B cell (primary cell): ENCODE data around the gene LENG1. TPM values are rescaled to one million over a fixed set of nuclear protein-coding genes. Genes with fewer than 3 reads are reported as not detected.
A peak's percentile ranks its signal among the peaks of the same experiment; 100 is the strongest.

Experiments used
- ATAC-seq: fragments of 200-7000 bp; cut with Tn5 transposase; one replicate; pipeline ENCODE4 v1.10.0; 2021; ENCODE audit warnings: low read depth, mild to moderate bottlenecking, moderate number of reproducible peaks, moderate library complexity
- CTCF ChIA-PET: fragments of 350-600 bp; sonication (Branson Sonifier 250); formaldehyde crosslinking; loops from one replicate; lab custom pipeline; 2021; ENCODE audit warnings: antibody characterized with exemption, inconsistent platforms; lab: Charles Lee
- POLR2A ChIA-PET: fragments of 350-600 bp; sonication (Branson Sonifier 250); formaldehyde crosslinking; loops from one replicate; lab custom pipeline; 2021; ENCODE audit warnings: antibody characterized with exemption; lab: Charles Lee
- DNase-seq: peaks from one replicate; pipeline ENCODE4 v3.0.0; 2013
- H2AFZ ChIP-seq: 2 replicates; pipeline ENCODE4 v1.6.1; 2012; ENCODE audit warnings: mild to moderate bottlenecking, low read depth, low read length; ENCODE audit not compliant: insufficient read depth, poor library complexity, severe bottlenecking
- H3K27ac ChIP-seq, 2 donors: 1 replicate in 1 of 2; 2 replicates in 1 of 2; pipeline ENCODE4 v1.5.1; 2012 to 2013; ENCODE audit warnings: low read length in 2 of 2, mild to moderate bottlenecking in 2 of 2, moderate library complexity in 1 of 2
- H3K27me3 ChIP-seq, 4 experiments: fragments of 200-600 bp in 1 of 4; sonication (generic) in 1 of 4; replicated peaks in 1 of 4; 1 replicate in 2 of 4; 2 replicates in 2 of 4; pipeline versions ENCODE4 v1.6.1 to v1.7.0; 2013 to 2016; ENCODE audit warnings: low read length in 3 of 4, mild to moderate bottlenecking in 2 of 4, mixed read lengths in 1 of 4, moderate library complexity in 1 of 4; ENCODE audit not compliant: insufficient read depth in 4 of 4, control insufficient read depth in 3 of 4; ENCODE audit errors: control extremely low read depth in 1 of 4
- H3K36me3 ChIP-seq, 2 experiments: replicated peaks in 1 of 2; 1 replicate in 1 of 2; 2 replicates in 1 of 2; pipeline versions ENCODE4 v1.6.1 to v1.7.1; 2013; ENCODE audit warnings: low read length in 1 of 2; ENCODE audit not compliant: insufficient read depth in 2 of 2, control insufficient read depth in 1 of 2; ENCODE audit errors: control extremely low read depth in 1 of 2, extremely low read depth in 1 of 2
- H3K4me1 ChIP-seq, 2 donors: fragments of 200-600 bp in 1 of 2; sonication (generic) in 1 of 2; 1 replicate in 1 of 2; 2 replicates in 1 of 2; pipeline versions ENCODE4 v1.5.1 to v1.6.1; 2013 to 2017; ENCODE audit warnings: low read length in 2 of 2; ENCODE audit not compliant: control insufficient read depth in 2 of 2, insufficient read depth in 2 of 2
- H3K4me2 ChIP-seq: replicated peaks from 2 replicates; pipeline ENCODE3; 2012; ENCODE audit warnings: mild to moderate bottlenecking, low read depth, low read length; ENCODE audit not compliant: poor library complexity, severe bottlenecking
- H3K4me3 ChIP-seq, 5 experiments: fragments of 200-600 bp in 1 of 5; sonication (generic) in 1 of 5; 1 replicate in 3 of 5; 2 replicates in 2 of 5; pipeline versions ENCODE4 v1.5.1 to v1.7.0; 2011 to 2016; ENCODE audit warnings: low read length in 4 of 5, mild to moderate bottlenecking in 4 of 5, low read depth in 2 of 5, control low read depth in 1 of 5, moderate library complexity in 1 of 5; ENCODE audit not compliant: insufficient read depth in 1 of 5; ENCODE audit errors: control extremely low read depth in 1 of 5, extremely low read depth in 1 of 5
- H3K79me2 ChIP-seq: fragments of 200-600 bp; sonication (generic); one replicate; pipeline ENCODE4 v1.6.0; 2016; ENCODE audit warnings: low read length; ENCODE audit not compliant: control insufficient read depth, insufficient read depth
- H3K9ac ChIP-seq: fragments of 200-600 bp; sonication (generic); 2 replicates; pipeline ENCODE4 v1.6.1; 2017; ENCODE audit warnings: mild to moderate bottlenecking, low read length, moderate library complexity
- H3K9me3 ChIP-seq, 3 donors: one replicate each; pipeline versions ENCODE4 v1.6.1 to v1.7.1; 2013; ENCODE audit warnings: low read length in 2 of 3; ENCODE audit not compliant: control insufficient read depth in 2 of 3, insufficient read depth in 1 of 3; ENCODE audit errors: control extremely low read depth in 1 of 3
- H4K20me1 ChIP-seq: 2 replicates; pipeline ENCODE4 v1.6.0; 2012; ENCODE audit warnings: mild to moderate bottlenecking, low read length; ENCODE audit not compliant: insufficient read depth, control insufficient read depth, poor library complexity, severe bottlenecking
- H3K27ac Mint-ChIP-seq: one replicate; pipeline ENCODE4 v1.8.0; 2021; ENCODE audit warnings: mixed read lengths
- H3K27me3 Mint-ChIP-seq: one replicate; pipeline ENCODE4 v1.8.0; 2021; ENCODE audit warnings: mixed read lengths
- H3K4me1 Mint-ChIP-seq: one replicate; pipeline ENCODE4 v1.8.0; 2021; ENCODE audit warnings: mixed read lengths
- H3K4me3 Mint-ChIP-seq: one replicate; pipeline ENCODE4 v1.8.0; 2021; ENCODE audit warnings: mixed read lengths
- H3K9me3 Mint-ChIP-seq: one replicate; pipeline ENCODE4 v1.8.0; 2022; ENCODE audit warnings: mixed read lengths; ENCODE audit not compliant: insufficient read depth
- EZH2 ChIP-seq: IDR thresholded peaks from 2 replicates; pipeline ENCODE4 v1.6.1; 2012; ENCODE audit warnings: borderline replicate concordance, low read depth, mild to moderate bottlenecking, moderate library complexity, low read length; ENCODE audit not compliant: insufficient read depth, poor library complexity, severe bottlenecking
- WGBS: methylation state at CpG from one replicate; pipeline ENCODE4 v1.1.5; 2013; ENCODE audit warnings: missing lambda C conversion rate; ENCODE audit not compliant: insufficient coverage; 5-methylcytosine and 5-hydroxymethylcytosine counted together
- intact Hi-C: fragments of 100-400 bp; cut with micrococcal nuclease; formaldehyde crosslinking; loops from one replicate; pipeline ENCODE4 v1.10.0; 2022
- polyA plus RNA-seq: library from polyadenylated mRNA; depleted of rRNA; stranded (reverse); fragments of >200 nt; gene quantifications from 2 replicates; pipeline ENCODE4 v1.2.3, GENCODE V29; 2012
- total RNA-seq, 2 donors: library from RNA; stranded (reverse); fragments of 120-200 nt in 1 of 2; gene quantifications; 1 replicate in 1 of 2; 2 replicates in 1 of 2; pipeline versions ENCODE4 v1.2.3 to v1.2.4, GENCODE V29; 2013 to 2022
- TF ChIP-seq, protein P1 (sequence below): fragments of 200-600 bp; IDR thresholded peaks from one replicate; pipeline ENCODE4 v1.8.0; 2022; ENCODE audit warnings: antibody characterized with exemption, mild to moderate bottlenecking

LENG1 gene
- total and polyA plus RNA-seq, 2 donors (not counting 1 experiment from before 2014, with no cell fraction given) = 9.2 to 16.5 TPM

DNA sequence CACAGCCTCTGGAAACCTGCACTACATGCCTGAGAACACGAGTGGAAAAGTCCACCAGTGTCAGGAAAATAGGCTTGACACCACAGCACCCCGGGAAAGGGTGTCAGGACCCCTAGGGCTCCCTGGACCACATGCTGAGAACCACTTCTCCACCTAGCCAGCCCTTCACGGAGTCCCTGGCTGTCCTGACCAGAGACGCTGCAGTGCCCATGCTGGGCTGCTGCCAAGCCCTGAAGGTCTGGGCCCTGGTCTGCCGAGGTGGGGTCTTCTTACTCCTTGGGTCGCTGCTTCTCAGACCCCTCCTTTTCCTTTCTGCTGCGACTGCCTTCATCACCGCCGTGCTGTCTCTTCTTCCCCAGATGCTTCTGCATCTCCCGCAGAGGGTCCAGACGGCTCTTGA, 3.0 kb downstream of the LENG1 start:
- H3K36me3 ChIP-seq = peaks cover 2 to 59% of the 10 kb centered on the region in 2 experiments
- peaks cover 19 to 28% of the 10 kb centered on the region in 2 donors for H3K4me1 ChIP-seq

DNA sequence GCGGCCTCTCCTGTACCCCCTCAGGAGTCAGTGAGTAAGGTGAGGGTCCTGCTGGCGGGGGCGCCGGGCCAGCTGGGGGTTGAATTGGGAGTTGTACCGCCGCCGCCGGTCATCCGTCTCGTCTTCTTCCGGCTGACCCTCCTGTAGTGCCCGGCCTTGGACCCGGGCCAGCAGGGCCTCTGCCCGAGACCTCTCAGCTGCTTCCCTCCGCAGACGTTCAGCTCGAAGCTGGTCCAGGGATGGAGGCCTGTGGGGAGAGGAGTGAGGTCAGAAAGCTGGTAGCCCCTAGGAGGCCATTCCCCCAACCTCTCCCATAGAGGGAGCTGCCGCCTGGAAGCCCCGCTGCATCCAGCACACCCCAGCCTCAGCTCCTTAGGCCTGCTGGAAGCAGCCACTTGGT, 3.8 kb downstream of the LENG1 start:
- Histone ChIP-seq H3K27me3 (no peaks in the 10 kb centered on the region), H3K4me2 (no peak overlapping the region), H3K79me2 (peaks cover 25% of the 10 kb centered on the region), H3K9me3 (no peaks in the 10 kb centered on the region), H3K4me1 (peaks cover 16 to 20% of the 10 kb centered on the region in 2 donors), H3K36me3 (peaks cover 2 to 62% of the 10 kb centered on the region in 2 experiments), H3K9ac (no peak overlapping the region), H2AFZ (no peak overlapping the region), H4K20me1 (peaks cover 69% of the 10 kb centered on the region), H3K27ac (no peak overlapping the region), H3K4me3 (no peak overlapping the region)
- no peak for TF ChIP-seq EZH2
- TF ChIP-seq, protein P1, sequence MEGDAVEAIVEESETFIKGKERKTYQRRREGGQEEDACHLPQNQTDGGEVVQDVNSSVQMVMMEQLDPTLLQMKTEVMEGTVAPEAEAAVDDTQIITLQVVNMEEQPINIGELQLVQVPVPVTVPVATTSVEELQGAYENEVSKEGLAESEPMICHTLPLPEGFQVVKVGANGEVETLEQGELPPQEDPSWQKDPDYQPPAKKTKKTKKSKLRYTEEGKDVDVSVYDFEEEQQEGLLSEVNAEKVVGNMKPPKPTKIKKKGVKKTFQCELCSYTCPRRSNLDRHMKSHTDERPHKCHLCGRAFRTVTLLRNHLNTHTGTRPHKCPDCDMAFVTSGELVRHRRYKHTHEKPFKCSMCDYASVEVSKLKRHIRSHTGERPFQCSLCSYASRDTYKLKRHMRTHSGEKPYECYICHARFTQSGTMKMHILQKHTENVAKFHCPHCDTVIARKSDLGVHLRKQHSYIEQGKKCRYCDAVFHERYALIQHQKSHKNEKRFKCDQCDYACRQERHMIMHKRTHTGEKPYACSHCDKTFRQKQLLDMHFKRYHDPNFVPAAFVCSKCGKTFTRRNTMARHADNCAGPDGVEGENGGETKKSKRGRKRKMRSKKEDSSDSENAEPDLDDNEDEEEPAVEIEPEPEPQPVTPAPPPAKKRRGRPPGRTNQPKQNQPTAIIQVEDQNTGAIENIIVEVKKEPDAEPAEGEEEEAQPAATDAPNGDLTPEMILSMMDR = no peak
- no peak for ATAC-seq
- CTCF ChIA-PET = interaction anchor here (0.6 to 0.9 kb wide), 2 partner anchors 19 to 37 kb away, joined by 3 read pairs; partner anchors contain the start of gene CNOT3
- intact Hi-C loops = no loop called here
- no peak overlapping the region for H3K27ac Mint-ChIP-seq
- peaks cover 29% of the 10 kb centered on the region for H3K4me1 Mint-ChIP-seq
- POLR2A ChIA-PET = interaction anchor here (0.6 kb wide), 1 partner anchor 26 kb away, joined by 6 read pairs; no protein-coding TSS in a partner anchor
- no peak overlapping the region for H3K4me3 Mint-ChIP-seq
- DNase-seq = no peak
- no peaks in the 10 kb centered on the region for H3K27me3 Mint-ChIP-seq
- 91% methylated on average over 15 of the region's 19 CpGs for WGBS
- no peaks in the 10 kb centered on the region for H3K9me3 Mint-ChIP-seq

More for the DNA sequence above, 3.0 kb downstream of the LENG1 start:
- H3K79me2 ChIP-seq = peaks cover 27% of the 10 kb centered on the region
- no peak overlapping the region for H3K4me3 Mint-ChIP-seq
- no peaks in the 10 kb centered on the region for H3K27me3 Mint-ChIP-seq
- no peak overlapping the region for H2AFZ ChIP-seq
- DNase-seq = no peak
- CTCF ChIA-PET = no interaction called here
- H3K27ac ChIP-seq = no peak overlapping the region
- H4K20me1 ChIP-seq = peaks cover 64% of the 10 kb centered on the region
- H3K27ac Mint-ChIP-seq = peak overlapping the region; percentile 6
- H3K9me3 ChIP-seq = no peaks in the 10 kb centered on the region
- no peak for TF ChIP-seq EZH2
- TF ChIP-seq, protein P1 = no peak
- H3K4me3 ChIP-seq = no peak overlapping the region
- no peak for ATAC-seq
- no peaks in the 10 kb centered on the region for H3K9me3 Mint-ChIP-seq
- H3K27me3 ChIP-seq = no peaks in the 10 kb centered on the region
- POLR2A ChIA-PET = no interaction called here
- intact Hi-C loops = no loop called here
- H3K9ac ChIP-seq = no peak overlapping the region
- 94% methylated on average over 7 of the region's 11 CpGs for WGBS
- H3K4me1 Mint-ChIP-seq = peaks cover 33% of the 10 kb centered on the region
- no peak overlapping the region for H3K4me2 ChIP-seq
